Epithelial cell of esophagus (primary cell): ENCODE data around the gene CAPN10.

ENCODE experiments used
- DNase-seq: peaks from one replicate; pipeline ENCODE4 v3.0.0; 2010; ENCODE audit warnings: low read depth
- H3K4me3 ChIP-seq: 2 replicates; pipeline ENCODE4 v1.5.1; 2011; ENCODE audit warnings: mild to moderate bottlenecking, low read length, control low read depth
- TF ChIP-seq, protein P1 (sequence below): IDR thresholded peaks from 2 replicates; pipeline ENCODE4 v1.5.1; 2011; ENCODE audit warnings: low read depth, mild to moderate bottlenecking, low read length, control low read depth, inconsistent platforms; ENCODE audit not compliant: insufficient read depth; ENCODE audit errors: missing control alignments

CAPN10 gene

DNA sequence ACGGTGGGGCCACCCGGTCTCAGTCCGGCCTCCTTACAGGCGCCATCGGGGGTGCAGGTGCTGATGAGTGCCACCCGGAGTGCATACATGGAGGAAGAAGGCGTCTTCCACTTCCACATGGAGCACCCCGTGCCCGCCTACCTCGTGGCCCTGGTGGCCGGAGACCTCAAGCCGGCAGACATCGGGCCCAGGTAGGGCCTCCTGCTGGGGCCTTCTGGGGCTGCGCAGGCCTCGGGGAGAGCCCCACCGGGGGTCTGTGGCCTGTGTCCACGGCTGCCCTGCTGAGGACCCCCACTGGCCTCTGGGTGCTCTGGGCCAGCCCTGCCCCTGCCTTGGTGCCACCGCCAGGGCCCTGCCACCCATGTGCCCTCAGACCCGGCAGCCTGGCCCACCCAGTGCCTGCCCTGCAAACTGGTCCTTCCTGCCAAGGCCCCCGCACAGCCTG lies 13.4 kb upstream of the CAPN10 start:
- TF ChIP-seq, protein P1, sequence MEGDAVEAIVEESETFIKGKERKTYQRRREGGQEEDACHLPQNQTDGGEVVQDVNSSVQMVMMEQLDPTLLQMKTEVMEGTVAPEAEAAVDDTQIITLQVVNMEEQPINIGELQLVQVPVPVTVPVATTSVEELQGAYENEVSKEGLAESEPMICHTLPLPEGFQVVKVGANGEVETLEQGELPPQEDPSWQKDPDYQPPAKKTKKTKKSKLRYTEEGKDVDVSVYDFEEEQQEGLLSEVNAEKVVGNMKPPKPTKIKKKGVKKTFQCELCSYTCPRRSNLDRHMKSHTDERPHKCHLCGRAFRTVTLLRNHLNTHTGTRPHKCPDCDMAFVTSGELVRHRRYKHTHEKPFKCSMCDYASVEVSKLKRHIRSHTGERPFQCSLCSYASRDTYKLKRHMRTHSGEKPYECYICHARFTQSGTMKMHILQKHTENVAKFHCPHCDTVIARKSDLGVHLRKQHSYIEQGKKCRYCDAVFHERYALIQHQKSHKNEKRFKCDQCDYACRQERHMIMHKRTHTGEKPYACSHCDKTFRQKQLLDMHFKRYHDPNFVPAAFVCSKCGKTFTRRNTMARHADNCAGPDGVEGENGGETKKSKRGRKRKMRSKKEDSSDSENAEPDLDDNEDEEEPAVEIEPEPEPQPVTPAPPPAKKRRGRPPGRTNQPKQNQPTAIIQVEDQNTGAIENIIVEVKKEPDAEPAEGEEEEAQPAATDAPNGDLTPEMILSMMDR = no peak
- no peak for DNase-seq
- no peak overlapping the region for H3K4me3 ChIP-seq

DNA sequence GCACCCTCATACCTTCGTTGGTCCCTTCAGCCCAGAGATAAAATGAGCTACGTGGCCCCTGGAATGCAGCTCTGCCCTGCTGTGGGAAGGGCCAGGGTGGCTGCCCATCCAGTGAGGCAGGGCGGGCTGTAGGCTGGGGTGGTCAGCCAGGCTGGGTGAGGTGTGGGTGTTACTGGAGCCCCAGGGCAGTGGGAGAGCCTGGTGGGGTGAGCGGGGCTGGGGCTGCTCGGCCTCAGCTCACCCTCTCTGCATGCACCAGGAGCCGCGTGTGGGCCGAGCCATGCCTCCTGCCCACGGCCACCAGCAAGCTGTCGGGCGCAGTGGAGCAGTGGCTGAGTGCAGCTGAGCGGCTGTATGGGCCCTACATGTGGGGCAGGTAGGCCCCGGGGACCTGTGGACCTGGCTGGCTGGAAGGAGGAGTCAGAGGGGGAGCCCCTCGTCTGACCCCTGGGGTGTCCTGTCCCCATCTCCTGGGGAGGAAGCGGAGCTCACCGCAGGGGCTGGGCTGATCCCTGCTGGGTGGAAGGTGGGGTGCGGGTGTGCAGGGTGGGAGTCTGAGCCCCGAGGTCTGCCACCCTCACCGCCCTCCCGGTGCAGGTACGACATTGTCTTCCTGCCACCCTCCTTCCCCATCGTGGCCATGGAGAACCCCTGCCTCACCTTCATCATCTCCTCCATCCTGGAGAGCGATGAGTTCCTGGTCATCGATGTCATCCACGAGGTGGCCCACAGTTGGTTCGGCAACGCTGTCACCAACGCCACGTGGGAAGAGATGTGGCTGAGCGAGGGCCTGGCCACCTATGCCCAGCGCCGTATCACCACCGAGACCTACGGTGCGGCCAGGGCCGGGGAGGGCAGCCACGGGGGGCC lies 12.8 kb upstream of the CAPN10 start:
- TF ChIP-seq, protein P1 = no peak
- H3K4me3 ChIP-seq = no peak overlapping the region
- DNase-seq = no peak

DNA sequence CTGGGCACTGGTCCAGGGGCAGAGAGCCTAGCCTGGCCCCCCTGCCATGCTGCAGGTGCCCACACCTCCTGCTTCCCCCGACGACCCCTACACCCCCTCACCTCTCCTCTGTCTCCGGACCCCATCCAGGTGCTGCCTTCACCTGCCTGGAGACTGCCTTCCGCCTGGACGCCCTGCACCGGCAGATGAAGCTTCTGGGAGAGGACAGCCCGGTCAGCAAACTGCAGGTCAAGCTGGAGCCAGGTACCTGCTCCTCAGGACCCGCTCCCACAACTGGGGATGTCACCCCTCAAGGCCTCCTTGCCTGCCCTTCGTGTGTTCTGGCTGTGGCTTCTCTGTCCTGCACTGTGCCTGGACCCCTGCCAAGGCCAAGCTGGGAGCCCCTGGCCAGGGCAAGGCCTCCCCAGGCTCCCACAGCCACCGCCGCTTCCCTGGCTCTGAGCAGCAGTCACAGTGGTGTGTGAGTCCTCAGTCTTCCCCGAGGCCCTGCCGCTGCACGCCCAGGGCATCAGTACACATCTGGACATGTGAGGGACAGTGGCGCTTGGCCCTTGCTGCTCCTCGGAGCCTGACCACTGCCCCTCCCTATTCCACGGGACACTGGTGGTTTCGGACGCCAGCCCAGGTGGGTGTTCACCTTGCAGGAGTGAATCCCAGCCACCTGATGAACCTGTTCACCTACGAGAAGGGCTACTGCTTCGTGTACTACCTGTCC lies 12.0 kb upstream of the CAPN10 start:
- no peak for DNase-seq
- TF ChIP-seq, protein P1 = no peak
- H3K4me3 ChIP-seq = no peak overlapping the region

DNA sequence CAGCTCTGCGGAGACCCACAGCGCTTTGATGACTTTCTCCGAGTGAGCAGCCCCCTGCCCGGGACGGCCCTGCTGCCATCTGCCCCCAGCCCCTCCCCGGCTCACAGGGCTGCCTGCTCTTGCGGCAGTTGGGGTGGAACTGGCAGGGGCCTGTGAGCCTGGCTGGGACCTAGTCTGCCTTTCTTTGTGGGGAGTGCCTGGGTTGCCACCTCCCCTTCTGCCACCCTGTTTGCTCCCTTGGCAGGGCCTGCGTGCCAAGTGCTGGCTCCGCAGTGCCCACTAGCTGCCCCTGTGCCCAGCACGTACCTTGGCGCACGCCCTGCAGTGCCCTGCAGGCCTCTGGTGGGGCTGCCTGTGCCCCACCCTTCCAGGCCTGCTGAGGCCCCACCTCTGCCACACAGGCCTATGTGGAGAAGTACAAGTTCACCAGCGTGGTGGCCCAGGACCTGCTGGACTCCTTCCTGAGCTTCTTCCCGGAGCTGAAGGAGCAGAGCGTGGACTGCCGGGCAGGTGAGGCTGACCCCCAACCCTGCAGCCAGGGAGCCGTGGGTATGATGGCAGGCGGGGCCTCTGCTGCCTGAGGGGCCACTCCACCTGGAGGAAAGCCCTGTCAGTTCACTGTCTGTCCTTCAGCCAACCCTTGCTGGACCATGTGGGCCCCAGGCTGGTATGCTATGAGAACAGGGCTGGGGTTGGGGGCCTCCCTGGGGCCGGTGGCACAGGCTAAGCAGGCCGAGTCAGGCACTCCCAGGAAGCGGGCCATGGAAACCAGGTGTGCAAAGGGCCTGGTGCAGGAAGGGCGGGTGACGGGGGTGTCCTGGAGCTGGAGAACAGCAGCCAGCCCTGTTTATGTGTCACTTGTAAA lies 11.2 kb upstream of the CAPN10 start:
- H3K4me3 ChIP-seq = no peak overlapping the region
- DNase-seq = no peak
- TF ChIP-seq, protein P1 = no peak

DNA sequence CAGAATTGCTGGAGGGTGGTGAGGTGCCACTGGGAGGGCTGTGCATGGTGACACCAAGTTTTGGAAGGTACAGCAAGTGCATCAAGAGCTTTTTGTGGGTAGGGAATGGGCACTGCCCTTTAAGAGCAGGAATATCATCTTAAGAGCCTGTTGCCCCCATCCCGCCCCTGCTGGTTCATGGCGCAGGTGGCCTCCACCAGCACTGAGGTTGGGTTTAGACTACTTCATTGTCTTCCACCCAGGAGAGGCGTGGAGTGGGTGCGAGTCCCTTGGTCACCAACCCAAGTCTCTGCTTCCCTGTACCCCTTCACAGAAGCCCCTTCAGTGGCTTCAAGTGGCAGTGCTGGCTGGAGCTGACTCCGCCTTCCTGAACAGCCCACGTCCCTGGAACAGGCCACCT lies 10.5 kb upstream of the CAPN10 start:
- TF ChIP-seq, protein P1 = no peak
- H3K4me3 ChIP-seq = no peak overlapping the region
- no peak for DNase-seq

DNA sequence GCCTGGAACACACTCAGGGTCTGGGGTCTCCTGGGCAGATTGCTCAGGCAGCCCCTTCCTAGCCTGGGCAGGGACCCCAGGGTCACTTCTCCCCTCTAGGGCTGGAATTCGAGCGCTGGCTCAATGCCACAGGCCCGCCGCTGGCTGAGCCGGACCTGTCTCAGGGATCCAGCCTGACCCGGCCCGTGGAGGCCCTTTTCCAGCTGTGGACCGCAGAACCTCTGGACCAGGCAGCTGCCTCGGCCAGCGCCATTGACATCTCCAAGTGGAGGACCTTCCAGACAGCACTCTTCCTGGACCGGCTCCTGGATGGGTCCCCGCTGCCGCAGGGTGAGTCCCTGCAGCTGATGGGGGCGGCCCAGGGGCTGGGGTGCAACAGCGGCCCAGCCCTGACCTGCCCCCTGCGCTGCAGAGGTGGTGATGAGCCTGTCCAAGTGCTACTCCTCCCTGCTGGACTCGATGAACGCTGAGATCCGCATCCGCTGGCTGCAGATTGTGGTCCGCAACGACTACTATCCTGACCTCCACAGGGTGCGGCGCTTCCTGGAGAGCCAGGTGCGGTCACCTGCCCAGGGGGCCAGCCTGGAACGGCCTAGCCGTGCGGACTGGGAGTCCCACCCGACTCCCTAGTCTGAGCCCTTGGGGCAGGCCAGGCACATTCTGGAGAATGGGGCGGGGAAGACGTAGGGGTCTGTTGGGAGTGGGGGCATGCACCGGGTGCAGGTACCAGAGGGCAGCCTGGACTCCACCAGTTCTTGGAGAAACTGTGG lies 9.9 kb upstream of the CAPN10 start:
- TF ChIP-seq, protein P1 = no peak
- H3K4me3 ChIP-seq = no peak overlapping the region
- DNase-seq = no peak
